Left ventricle myocardium inferior (tissue), 1 donor: ENCODE data around the gene NAA25. TPM values are rescaled to one million over a fixed set of nuclear protein-coding genes. Genes with fewer than 3 reads are reported as not detected.

ENCODE experiments used
- DNase-seq: peaks from one replicate; pipeline ENCODE4 v3.0.0-alpha.2; 2020
- H3K27ac ChIP-seq: fragments of 200-600 bp; replicated peaks from 2 replicates; pipeline ENCODE4 v1.8.0; 2021
- H3K27me3 ChIP-seq: fragments of 200-600 bp; 2 replicates; pipeline ENCODE4 v1.8.0; 2021; ENCODE audit warnings: low read depth
- H3K36me3 ChIP-seq: fragments of 200-600 bp; 2 replicates; pipeline ENCODE4 v1.8.0; 2021
- H3K4me1 ChIP-seq: fragments of 200-600 bp; 2 replicates; pipeline ENCODE4 v1.8.0; 2021
- H3K4me3 ChIP-seq: fragments of 200-600 bp; 2 replicates; pipeline ENCODE4 v1.8.0; 2021; ENCODE audit warnings: mild to moderate bottlenecking, moderate library complexity
- H3K9me3 ChIP-seq: fragments of 200-600 bp; replicated peaks from 2 replicates; pipeline ENCODE4 v1.8.0; 2021
- CTCF ChIP-seq: fragments of 200-600 bp; IDR thresholded peaks from 2 replicates; pipeline ENCODE4 v1.8.0; 2021; ENCODE audit warnings: antibody characterized with exemption, mild to moderate bottlenecking, borderline replicate concordance
- intact Hi-C: fragments of 100-400 bp; cut with micrococcal nuclease; formaldehyde crosslinking; loops from one replicate; pipeline ENCODE4 v1.11.0; 2022
- total RNA-seq: library from RNA; stranded (reverse); fragmentation: NEBNext Ultra II Directional; extraction: Animal tissue kit (Norgen Biotek cat#: 25700); gene quantifications from one replicate; pipeline ENCODE4 v1.2.1, GENCODE V29; 2021
- donor health status: DM: no; HTN: yes; CAD: no; lungs with severe emphysema.

NAA25 gene
- total RNA-seq, 1 donor from 2014 or later, result 13.7 TPM

- H3K4me1 ChIP-seq, result peaks cover 68% of the 10 kb centered on the region
- H3K4me3 ChIP-seq, result no peak overlapping the region
- no peak for TF ChIP-seq CTCF
- H3K27ac ChIP-seq, result peak overlapping the region; percentile 66
- intact Hi-C loops, result no loop called here
- peaks cover 24% of the 10 kb centered on the region for H3K36me3 ChIP-seq
- H3K27me3 ChIP-seq, result no peaks in the 10 kb centered on the region
- no peak for DNase-seq
- no peaks in the 10 kb centered on the region for H3K9me3 ChIP-seq
These were observed 23.1 kb upstream of the NAA25 start for GRCh38 chr12:112131686-112132085.

GRCh38 chr12:112130441-112130998 lies 21.9 kb upstream of the NAA25 start:
- peaks cover 80% of the 10 kb centered on the region for H3K4me1 ChIP-seq

GRCh38 chr12:112126911-112127310 lies 18.3 kb upstream of the NAA25 start:
- Histone ChIP-seq H3K36me3 (no peaks in the 10 kb centered on the region), H3K4me1 (peaks cover 95% of the 10 kb centered on the region), H3K27me3 (no peaks in the 10 kb centered on the region), H3K4me3 (peak overlapping the region; percentile 76), H3K27ac (no peak overlapping the region), H3K9me3 (no peaks in the 10 kb centered on the region)
- no peak for TF ChIP-seq CTCF
- intact Hi-C loops, result no loop called here
- no peak for DNase-seq

More at GRCh38 chr12:112130441-112130998, 21.9 kb upstream of the NAA25 start:
- no peak for TF ChIP-seq CTCF
- Histone ChIP-seq H3K9me3 (no peaks in the 10 kb centered on the region), H3K27me3 (no peaks in the 10 kb centered on the region), H3K36me3 (peaks cover 12% of the 10 kb centered on the region), H3K4me3 (peak overlapping the region; percentile 38), H3K27ac (peak overlapping the region; percentile 66)
- intact Hi-C loops, result no loop called here
- no peak for DNase-seq

- H3K27me3 ChIP-seq, result no peaks in the 10 kb centered on the region
- peaks cover 95% of the 10 kb centered on the region for H3K4me1 ChIP-seq
- intact Hi-C loops, result no loop called here
- no peak for DNase-seq
- TF ChIP-seq CTCF, result no peak
- peak overlapping the region; percentile 76 for H3K4me3 ChIP-seq
- H3K9me3 ChIP-seq, result no peaks in the 10 kb centered on the region
- peak overlapping the region; percentile 85 for H3K27ac ChIP-seq
- no peaks in the 10 kb centered on the region for H3K36me3 ChIP-seq
These were observed 17.4 kb upstream of the NAA25 start for GRCh38 chr12:112126000-112126438.

GRCh38 chr12:112125250-112125999 lies 16.8 kb upstream of the NAA25 start, which contains the start of gene TRAFD1:
TSS of gene TRAFD1 (plus strand) at chr12:112125560. CDS start at chr12:112130523, 4,963 bp downstream.
- H3K36me3 ChIP-seq, result no peaks in the 10 kb centered on the region
- H3K9me3 ChIP-seq, result no peaks in the 10 kb centered on the region
- H3K4me1 ChIP-seq, result peaks cover 89% of the 10 kb centered on the region
- H3K27ac ChIP-seq, result peak within 1 kb of the TSS; percentile 85
- peak; percentile 98 for DNase-seq
- TF ChIP-seq CTCF, result no peak
- H3K4me3 ChIP-seq, result peak within 1 kb of the TSS; percentile 76
- no peaks in the 10 kb centered on the region for H3K27me3 ChIP-seq
- intact Hi-C loops, result no loop called here
